SK-N-SH (cell line): ENCODE data around the gene ZNRD2. TPM values are rescaled to one million over a fixed set of nuclear protein-coding genes. Genes with fewer than 3 reads are reported as not detected.

Experiments
- CTCF ChIA-PET: fragments of 300-600, 350-600 bp; formaldehyde crosslinking; extraction: SDS; loops from one replicate; lab custom pipeline; 2021; lab: Yijun Ruan, JAX
- POLR2A ChIA-PET: fragments of 350-600 bp; sonication (Branson Sonifier 250); formaldehyde crosslinking; extraction: SDS; loops from one replicate; lab custom pipeline; 2020; ENCODE audit warnings: antibody characterized with exemption, inconsistent platforms; lab: Yijun Ruan, JAX
- DNase-seq: peaks from one replicate; pipeline ENCODE4 v3.0.0; 2012
- H2AFZ ChIP-seq: fragments of 200-600 bp; sonication (generic); 2 replicates; pipeline ENCODE4 v1.8.1; 2016; ENCODE audit warnings: antibody characterized with exemption, mild to moderate bottlenecking, low read depth
- H3F3A ChIP-seq: fragments of 200-600 bp; sonication (generic); replicated peaks from 2 replicates; pipeline ENCODE3; 2016; ENCODE audit warnings: antibody characterized with exemption, mild to moderate bottlenecking; ENCODE audit not compliant: insufficient read depth
- H3K27ac ChIP-seq, 2 experiments: fragments of 200-500 bp in 1 of 2; fragments of 200-600 bp in 1 of 2; sonication (Bioruptor generic) in 1 of 2; sonication (generic), shearing (Covaris generic) in 1 of 2; 2 replicates each; pipeline versions ENCODE4 v1.5.1 to v1.6.1; 2014 to 2016; ENCODE audit warnings: low read depth in 2 of 2, inconsistent platforms in 1 of 2, low read length in 1 of 2, mild to moderate bottlenecking in 1 of 2, mixed read lengths in 1 of 2
- H3K27me3 ChIP-seq: fragments of 200-600 bp; sonication (generic), shearing (Covaris generic); 2 replicates; pipeline ENCODE4 v1.6.1; 2016; ENCODE audit warnings: mixed run types; ENCODE audit not compliant: insufficient read depth
- H3K36me3 ChIP-seq, 2 experiments: fragments of 200-500 bp in 1 of 2; fragments of 200-600 bp in 1 of 2; sonication (Bioruptor generic) in 1 of 2; sonication (generic) in 1 of 2; replicated peaks in 1 of 2; 2 replicates each; pipeline versions ENCODE3 to v1.5.1; 2014 to 2016; ENCODE audit warnings: low read length in 1 of 2, mild to moderate bottlenecking in 1 of 2; ENCODE audit not compliant: insufficient read depth in 2 of 2, control insufficient read depth in 1 of 2
- H3K4me1 ChIP-seq, 2 experiments: fragments of 200-500 bp in 1 of 2; fragments of 200-600 bp in 1 of 2; sonication (Bioruptor generic) in 1 of 2; sonication (generic), shearing (Covaris generic) in 1 of 2; 2 replicates each; pipeline versions ENCODE4 v1.5.1 to v1.6.1; 2014 to 2016; ENCODE audit warnings: low read depth in 1 of 2, low read length in 1 of 2, mixed run types in 1 of 2; ENCODE audit not compliant: insufficient read depth in 2 of 2, control insufficient read depth in 1 of 2
- H3K4me2 ChIP-seq: fragments of 200-600 bp; sonication (generic), shearing (Covaris generic); 2 replicates; pipeline ENCODE4 v1.6.1; 2017; ENCODE audit warnings: mixed run types
- H3K4me3 ChIP-seq, 2 experiments: fragments of 200-500 bp in 1 of 2; fragments of 200-600 bp in 1 of 2; sonication (Bioruptor generic) in 1 of 2; sonication (generic), shearing (Covaris generic) in 1 of 2; 2 replicates each; pipeline versions ENCODE4 v1.5.1 to v1.8.1; 2014 to 2016; ENCODE audit warnings: low read depth in 2 of 2, inconsistent platforms in 1 of 2, low read length in 1 of 2, mild to moderate bottlenecking in 1 of 2, mixed read lengths in 1 of 2, moderate library complexity in 1 of 2
- H3K79me2 ChIP-seq: fragments of 200-600 bp; sonication (generic); 2 replicates; pipeline ENCODE4 v1.8.1; 2017; ENCODE audit warnings: mild to moderate bottlenecking; ENCODE audit not compliant: insufficient read depth
- H3K9ac ChIP-seq: fragments of 200-600 bp; sonication (generic); 2 replicates; pipeline ENCODE4 v1.6.1; 2017; ENCODE audit warnings: mixed run types
- H3K9me2 ChIP-seq: fragments of 200-600 bp; sonication (generic); 2 replicates; pipeline ENCODE4 v1.6.1; 2017; ENCODE audit warnings: mixed run types
- H3K9me3 ChIP-seq: fragments of 200-600 bp; sonication (generic); 2 replicates; pipeline ENCODE4 v1.6.1; 2017; ENCODE audit warnings: mixed run types, mild to moderate bottlenecking, moderate library complexity
- H4K20me1 ChIP-seq: fragments of 200-600 bp; sonication (generic); 2 replicates; pipeline ENCODE4 v1.6.1; 2017; ENCODE audit warnings: mild to moderate bottlenecking, mixed run types; ENCODE audit not compliant: insufficient read depth
- ELF1 ChIP-seq: IDR thresholded peaks from 2 replicates; pipeline ENCODE4 v1.4.0; 2012
- FOXJ3 ChIP-seq: sonication (generic); formaldehyde crosslinking; IDR thresholded peaks from 2 replicates; pipeline ENCODE4 v1.5.1; 2020; ENCODE audit warnings: mild to moderate bottlenecking, missing genetic modification reagents
- MEF2A ChIP-seq: IDR thresholded peaks from 2 replicates; pipeline ENCODE4 v1.4.0; 2012; ENCODE audit warnings: low read depth, borderline replicate concordance
- NFIC ChIP-seq: IDR thresholded peaks from 2 replicates; pipeline ENCODE4 v1.4.0; 2012; ENCODE audit warnings: borderline replicate concordance
- NRF1 ChIP-seq: IDR thresholded peaks from 2 replicates; pipeline ENCODE4 v1.6.1; 2012; ENCODE audit warnings: low read depth, mild to moderate bottlenecking, low read length
- POLR2AphosphoS5 ChIP-seq: IDR thresholded peaks from 2 replicates; pipeline ENCODE4 v1.6.1; 2012; ENCODE audit warnings: low read depth, low read length
- RAD21 ChIP-seq: IDR thresholded peaks from 2 replicates; pipeline ENCODE4 v1.6.1; 2012; ENCODE audit warnings: mild to moderate bottlenecking, low read length
- RCOR1 ChIP-seq: fragments of 150-350 bp; IDR thresholded peaks from 2 replicates; pipeline ENCODE4 v1.6.1; 2017; ENCODE audit warnings: antibody characterized with exemption, low read length
- RXRA ChIP-seq: IDR thresholded peaks from 2 replicates; pipeline ENCODE4 v1.4.0; 2012; ENCODE audit warnings: low read depth, mild to moderate bottlenecking, borderline replicate concordance
- SMC3 ChIP-seq: IDR thresholded peaks from 2 replicates; pipeline ENCODE4 v1.6.1; 2012; ENCODE audit warnings: low read depth, low read length, improper control_type of control experiment
- WGBS: methylation state at CpG from one replicate; pipeline ENCODE4 v1.1.6; 2017; ENCODE audit warnings: low lambda C conversion rate; 5-methylcytosine and 5-hydroxymethylcytosine counted together
- polyA plus RNA-seq, 3 experiments: library from polyadenylated mRNA; depleted of rRNA; stranded (reverse); fragments of >200 nt; gene quantifications; 2 replicates each; pipeline ENCODE4 v1.2.3, GENCODE V29; 2012
- TF ChIP-seq, protein P1 (sequence below): IDR thresholded peaks from 2 replicates; pipeline ENCODE4 v1.4.0; 2012; ENCODE audit warnings: low read depth, borderline replicate concordance
- TF ChIP-seq, protein P2 (sequence below): fragments of 200-600 bp; sonication (generic); IDR thresholded peaks from 2 replicates; pipeline ENCODE4 v1.6.1; 2017; ENCODE audit warnings: antibody characterized with exemption, mild to moderate bottlenecking, moderate library complexity

Gene ZNRD2
- polyA plus RNA-seq, 1 of the 3 experiments (the other 2 are of a cell fraction), result 78.1 TPM

DNA sequence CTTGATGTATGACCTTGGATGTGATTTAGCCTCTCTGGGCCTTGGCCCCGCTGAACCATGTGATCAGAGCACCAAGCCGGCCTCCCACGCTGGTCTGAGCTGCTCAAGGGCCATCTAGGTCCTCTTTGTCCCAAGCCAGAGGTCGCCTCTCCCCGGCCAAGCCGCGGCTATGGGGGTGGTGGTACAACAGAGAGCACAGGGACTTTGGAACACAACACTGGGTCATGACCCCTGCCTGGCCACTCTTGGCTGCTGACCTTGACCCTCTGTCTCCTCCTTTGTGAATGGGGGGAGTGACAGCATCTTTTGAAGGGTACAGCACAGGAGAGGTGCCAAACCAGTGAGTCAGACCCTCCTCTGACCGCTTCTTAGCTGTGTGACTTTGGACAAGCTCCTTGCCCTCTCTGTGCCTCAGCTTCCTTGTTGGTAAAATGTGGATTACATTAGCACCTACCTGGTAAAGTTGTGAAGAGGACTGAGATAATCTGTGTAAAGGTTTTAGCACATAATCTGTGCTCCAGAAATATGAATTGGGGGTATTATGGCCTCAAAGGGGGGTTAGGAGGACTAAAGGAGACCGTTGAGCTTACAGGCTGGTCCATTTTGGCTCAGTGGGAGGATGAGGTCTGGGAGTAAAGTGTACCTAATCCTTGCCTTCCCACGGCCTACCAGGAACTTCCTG lies 40.7 kb upstream of the ZNRD2 start:
- peak; percentile 4 for DNase-seq
- ChIA-PET POLR2A (interaction anchor here (1.0 kb wide), 1 partner anchor 22 kb away, joined by 3 read pairs; no protein-coding TSS in a partner anchor), CTCF (interaction anchor here (0.5 to 6.7 kb wide), 8 partner anchors 11 to 73 kb away, joined by 3 to 69 read pairs (median 4); partner anchors contain the start of gene ZNRD2)
- H3K4me3 ChIP-seq, result no peak overlapping the region
- peaks cover 13% of the 10 kb centered on the region; the same call in 1 of the 2 replicates for H4K20me1 ChIP-seq
- H3K4me2 ChIP-seq, result no peak overlapping the region
- no peak overlapping the region for H2AFZ ChIP-seq
- H3K36me3 ChIP-seq, result peaks cover 20 to 45% of the 10 kb centered on the region in 2 experiments
- H3K9me3 ChIP-seq, result no peaks in the 10 kb centered on the region
- H3K9ac ChIP-seq, result no peak overlapping the region
- WGBS, result 92% methylated on average over 9 of the region's 10 CpGs
- no peaks in the 10 kb centered on the region for H3K9me2 ChIP-seq
- peaks cover 5 to 11% of the 10 kb centered on the region in 2 experiments; a peak in 3 of 4 replicates for H3K4me1 ChIP-seq
- TF ChIP-seq ELF1, result no peak
- no peak for TF ChIP-seq NFIC
- TF ChIP-seq SMC3, result no peak
- no peak for TF ChIP-seq RCOR1
- TF ChIP-seq FOXJ3 (CRISPR knock-in tag), result no peak
- no peak for TF ChIP-seq RAD21
- TF ChIP-seq POLR2AphosphoS5, result no peak
- TF ChIP-seq, protein P1, sequence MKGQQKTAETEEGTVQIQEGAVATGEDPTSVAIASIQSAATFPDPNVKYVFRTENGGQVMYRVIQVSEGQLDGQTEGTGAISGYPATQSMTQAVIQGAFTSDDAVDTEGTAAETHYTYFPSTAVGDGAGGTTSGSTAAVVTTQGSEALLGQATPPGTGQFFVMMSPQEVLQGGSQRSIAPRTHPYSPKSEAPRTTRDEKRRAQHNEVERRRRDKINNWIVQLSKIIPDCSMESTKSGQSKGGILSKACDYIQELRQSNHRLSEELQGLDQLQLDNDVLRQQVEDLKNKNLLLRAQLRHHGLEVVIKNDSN, result no peak
- TF ChIP-seq MEF2A, result no peak
- TF ChIP-seq RXRA, result no peak
- TF ChIP-seq NRF1, result no peak
- no peaks in the 10 kb centered on the region for H3K27me3 ChIP-seq
- peaks cover 22% of the 10 kb centered on the region for H3F3A ChIP-seq
- no peak overlapping the region for H3K27ac ChIP-seq
- peaks cover 30% of the 10 kb centered on the region for H3K79me2 ChIP-seq

DNA sequence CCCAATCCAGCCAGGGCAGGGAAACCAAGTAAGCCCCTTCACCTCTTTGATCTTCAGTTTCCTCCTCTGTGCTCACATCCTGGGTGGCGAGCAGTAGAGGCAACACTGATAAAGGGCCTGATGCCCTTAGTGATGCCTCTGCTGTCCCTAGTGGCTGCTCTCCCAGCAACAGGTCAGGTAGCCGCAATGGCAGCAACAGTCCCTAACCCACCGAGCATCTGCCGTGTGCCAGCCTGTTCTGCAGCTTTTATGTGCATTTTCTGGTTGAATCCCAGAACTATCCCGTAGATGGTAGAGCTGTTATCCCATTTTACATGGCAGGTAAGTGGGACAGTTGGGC lies 40.1 kb upstream of the ZNRD2 start:
- Histone ChIP-seq H3F3A (peaks cover 24% of the 10 kb centered on the region), H3K4me2 (no peak overlapping the region), H2AFZ (no peak overlapping the region), H3K9ac (no peak overlapping the region), H3K4me1 (peaks cover 5 to 11% of the 10 kb centered on the region in 2 experiments; a peak in 3 of 4 replicates), H3K79me2 (peaks cover 28% of the 10 kb centered on the region), H3K9me3 (no peaks in the 10 kb centered on the region), H3K36me3 (peaks cover 20 to 45% of the 10 kb centered on the region in 2 experiments), H3K27me3 (no peaks in the 10 kb centered on the region), H3K9me2 (no peaks in the 10 kb centered on the region), H3K27ac (no peak overlapping the region), H4K20me1 (peaks cover 13% of the 10 kb centered on the region; the same call in 1 of the 2 replicates), H3K4me3 (no peak overlapping the region)
- CTCF ChIA-PET, result interaction anchor here (0.6 to 6.7 kb wide), 7 partner anchors 10 to 284 kb away, joined by 3 to 69 read pairs (median 6); no protein-coding TSS in a partner anchor
- 100% methylated on average over 1 of the region's 5 CpGs for WGBS
- TF ChIP-seq RCOR1, result no peak
- TF ChIP-seq NRF1, result no peak
- TF ChIP-seq, protein P2, sequence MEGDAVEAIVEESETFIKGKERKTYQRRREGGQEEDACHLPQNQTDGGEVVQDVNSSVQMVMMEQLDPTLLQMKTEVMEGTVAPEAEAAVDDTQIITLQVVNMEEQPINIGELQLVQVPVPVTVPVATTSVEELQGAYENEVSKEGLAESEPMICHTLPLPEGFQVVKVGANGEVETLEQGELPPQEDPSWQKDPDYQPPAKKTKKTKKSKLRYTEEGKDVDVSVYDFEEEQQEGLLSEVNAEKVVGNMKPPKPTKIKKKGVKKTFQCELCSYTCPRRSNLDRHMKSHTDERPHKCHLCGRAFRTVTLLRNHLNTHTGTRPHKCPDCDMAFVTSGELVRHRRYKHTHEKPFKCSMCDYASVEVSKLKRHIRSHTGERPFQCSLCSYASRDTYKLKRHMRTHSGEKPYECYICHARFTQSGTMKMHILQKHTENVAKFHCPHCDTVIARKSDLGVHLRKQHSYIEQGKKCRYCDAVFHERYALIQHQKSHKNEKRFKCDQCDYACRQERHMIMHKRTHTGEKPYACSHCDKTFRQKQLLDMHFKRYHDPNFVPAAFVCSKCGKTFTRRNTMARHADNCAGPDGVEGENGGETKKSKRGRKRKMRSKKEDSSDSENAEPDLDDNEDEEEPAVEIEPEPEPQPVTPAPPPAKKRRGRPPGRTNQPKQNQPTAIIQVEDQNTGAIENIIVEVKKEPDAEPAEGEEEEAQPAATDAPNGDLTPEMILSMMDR, result peak; percentile 43
- POLR2A ChIA-PET, result interaction anchor here (1.3 kb wide), 1 partner anchor 10 kb away, joined by 3 read pairs; no protein-coding TSS in a partner anchor
- DNase-seq, result peak; percentile 34
